Hematopoietic multipotent progenitor cell treated with erythropoietin and hydrocortisone succinate and interleukin-3 and kit ligand, for 8 days (in vitro differentiated cells): ENCODE results near the gene ATF6B.

Experiments used
- DNase-seq: peaks from one replicate; pipeline ENCODE4 v3.0.0-alpha.2; 2015

Gene ATF6B

GRCh38 chr6:32127717-32128592 is at the start of gene ATF6B:
Gene ATF6B, minus strand, starts transcription at chr6:32128246. Its CDS starts 39 bp downstream, at chr6:32128207.
- peak; percentile 100 for DNase-seq

- DNase-seq = peak; percentile 76
Measured at GRCh38 chr6:32177183-32177787, 49.2 kb upstream of the ATF6B start.

GRCh38 chr6:32176476-32177182 is 48.6 kb upstream of the ATF6B start:
- no peak for DNase-seq

- peak; percentile 97 for DNase-seq
Measured at GRCh38 chr6:32175711-32176475, 47.8 kb upstream of the ATF6B start, which contains the start of gene AGPAT1. Gene AGPAT1, minus strand, starts transcription at chr6:32176084. Its CDS starts 4,588 bp downstream, at chr6:32171496.

GRCh38 chr6:32175322-32175710 is 47.3 kb upstream of the ATF6B start:
- peak; percentile 33 for DNase-seq

GRCh38 chr6:32174416-32174815 is 46.4 kb upstream of the ATF6B start:
- DNase-seq = no peak

GRCh38 chr6:32173051-32173727 is 45.1 kb upstream of the ATF6B start:
- DNase-seq = no peak

GRCh38 chr6:32171234-32171633 is 43.2 kb upstream of the ATF6B start:
- DNase-seq = no peak

GRCh38 chr6:32170294-32170693 is 42.2 kb upstream of the ATF6B start:
- DNase-seq = no peak

GRCh38 chr6:32168807-32169591 is 41.0 kb upstream of the ATF6B start:
- DNase-seq = no peak

- peak; percentile 59 for DNase-seq
Measured at GRCh38 chr6:32168350-32168749, 40.3 kb upstream of the ATF6B start.

GRCh38 chr6:32167761-32168262 is 39.8 kb upstream of the ATF6B start:
- DNase-seq = peak; percentile 97

- DNase-seq = no peak
Measured at GRCh38 chr6:32167154-32167760, 39.2 kb upstream of the ATF6B start.

- peak; percentile 44 for DNase-seq
Measured at GRCh38 chr6:32166411-32167061, 38.5 kb upstream of the ATF6B start.

GRCh38 chr6:32164295-32164694 is 36.2 kb upstream of the ATF6B start, which contains the start of gene EGFL8:
Gene EGFL8, plus strand, starts transcription at chr6:32164595. Its CDS starts 1,571 bp downstream, at chr6:32166166.
- DNase-seq = no peak

- no peak for DNase-seq
Measured at GRCh38 chr6:32163559-32164258, 35.7 kb upstream of the ATF6B start.

- DNase-seq = no peak
Measured at GRCh38 chr6:32158052-32158451, 30.0 kb upstream of the ATF6B start.

GRCh38 chr6:32156891-32157290 is 28.8 kb upstream of the ATF6B start:
- no peak for DNase-seq

- no peak for DNase-seq
Measured at GRCh38 chr6:32154514-32155161, 26.6 kb upstream of the ATF6B start.
